Stromal cell of bone marrow (primary cell): ENCODE data around the gene TTL.
"Not testable (repeated sequence)": the region's sequence is repeated elsewhere in the genome, so short reads cannot be mapped to it uniquely, and the experiment has no call there.

Experiments
- DNase-seq: peaks from one replicate; pipeline ENCODE4 v3.0.0-alpha.2; 2012; ENCODE audit warnings: low read depth

Gene TTL

GRCh38 chr2:112520234-112520783 is 38.4 kb downstream of the TTL start:
- no peak for DNase-seq

DNA sequence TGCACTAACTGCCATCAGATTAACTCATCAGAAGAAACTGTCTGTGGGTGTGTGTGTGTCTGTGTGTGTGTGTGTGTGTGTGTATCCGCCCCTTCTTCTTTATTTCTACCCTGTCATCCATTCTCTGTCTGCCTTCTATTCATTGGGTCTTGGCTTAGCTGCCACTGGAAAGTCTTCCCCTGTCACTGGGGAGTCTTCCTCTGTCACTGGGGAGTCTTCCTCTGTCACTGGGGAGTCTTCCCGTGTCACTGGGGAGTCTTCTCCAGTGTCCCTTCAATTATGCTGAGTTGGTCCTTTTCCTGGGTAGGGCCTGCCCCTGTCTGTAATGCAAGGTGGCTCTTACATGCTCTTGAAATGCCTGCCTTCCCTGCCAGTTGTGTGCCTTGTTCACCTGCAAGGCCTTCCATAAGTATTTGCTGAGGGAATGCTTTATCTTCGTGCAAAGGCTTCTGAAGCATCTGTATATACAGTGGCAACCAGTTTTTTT is 41.4 kb downstream of the TTL start:
- DNase-seq = no peak

- DNase-seq = not testable (repeated sequence)
Observed at GRCh38 chr2:112524276-112524675, 42.3 kb downstream of the TTL start.

- DNase-seq = no peak
Observed at GRCh38 chr2:112528541-112528940, 46.6 kb downstream of the TTL start.

DNA sequence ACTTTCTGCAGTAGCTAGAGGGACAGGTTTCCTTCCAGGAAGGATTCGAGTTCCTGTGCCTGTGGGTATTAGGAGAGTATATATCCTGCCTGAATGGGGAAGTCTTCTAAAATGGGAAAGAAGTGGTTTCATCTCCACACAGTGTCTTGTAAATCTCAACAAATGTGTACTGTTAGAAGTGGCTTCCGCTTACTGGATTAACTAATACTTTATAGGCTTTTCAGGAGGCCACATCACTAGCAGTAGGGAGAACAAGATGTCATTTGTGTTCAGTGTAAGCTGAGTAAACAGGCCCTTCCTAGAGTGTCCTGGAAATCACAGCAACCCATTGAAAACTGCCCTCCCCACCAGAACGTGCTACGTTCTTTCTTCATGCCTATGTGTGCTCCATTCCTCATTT is 47.8 kb downstream of the TTL start:
- DNase-seq = no peak

DNA sequence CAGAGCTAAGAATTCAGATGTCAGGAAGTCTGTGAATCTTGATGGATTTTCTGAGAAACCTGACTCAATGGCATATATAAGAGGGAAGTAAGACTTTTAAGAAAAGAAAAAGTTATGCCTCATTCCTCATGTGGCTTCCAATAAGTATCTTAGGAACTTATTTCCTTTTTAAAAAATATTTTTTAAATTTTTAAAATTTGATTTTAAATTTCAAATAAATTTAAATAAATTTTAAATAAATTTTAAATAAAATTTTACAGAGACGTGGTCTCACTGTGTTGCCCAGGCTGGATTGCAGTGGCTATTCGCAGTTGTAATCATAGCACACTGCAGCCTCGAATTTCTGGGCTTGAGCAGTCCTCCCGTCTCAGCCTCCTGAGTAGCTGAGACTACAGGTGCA is 48.8 kb downstream of the TTL start:
- DNase-seq = no peak

DNA sequence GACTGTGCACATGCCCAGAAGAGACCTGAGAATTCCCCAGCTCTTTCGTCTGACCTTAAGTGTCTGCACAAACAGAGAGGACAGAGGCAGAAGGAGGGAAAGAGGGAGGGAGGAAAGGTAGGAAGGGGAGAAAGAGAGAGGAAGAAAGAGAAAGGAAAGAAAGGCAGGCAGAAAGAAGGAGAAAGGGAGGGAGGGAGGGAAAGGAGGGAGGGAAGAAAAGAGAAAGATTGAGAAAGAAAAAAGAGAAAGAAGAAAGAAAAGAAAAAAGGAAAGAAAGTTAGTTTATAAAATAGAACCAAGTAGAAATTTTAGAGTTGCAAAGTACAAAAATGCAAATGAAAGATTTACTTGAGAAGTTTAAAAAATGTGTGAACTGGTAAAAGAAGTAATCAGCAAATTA is 52.9 kb downstream of the TTL start:
- no peak for DNase-seq

GRCh38 chr2:112536665-112537064 is 54.7 kb downstream of the TTL start:
- not testable (repeated sequence) for DNase-seq

DNA sequence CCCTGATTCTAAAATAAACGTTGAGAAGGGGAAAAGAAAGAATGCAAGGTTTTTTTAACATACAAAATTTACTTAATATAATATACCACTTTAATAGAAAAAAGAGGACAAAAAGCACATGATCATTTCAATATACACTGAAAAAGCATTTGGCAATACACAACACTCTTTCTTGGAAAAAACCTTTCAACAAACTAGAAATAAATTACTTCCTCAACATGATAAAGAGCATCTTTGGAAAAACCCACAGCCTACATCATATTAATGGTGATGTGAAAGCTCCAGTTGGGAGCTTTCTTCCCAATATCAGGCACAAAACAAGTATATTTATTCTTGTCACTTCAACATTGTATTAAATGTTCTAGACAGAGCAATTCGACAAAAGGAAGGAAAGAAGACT is 57.4 kb downstream of the TTL start:
- DNase-seq = no peak

DNA sequence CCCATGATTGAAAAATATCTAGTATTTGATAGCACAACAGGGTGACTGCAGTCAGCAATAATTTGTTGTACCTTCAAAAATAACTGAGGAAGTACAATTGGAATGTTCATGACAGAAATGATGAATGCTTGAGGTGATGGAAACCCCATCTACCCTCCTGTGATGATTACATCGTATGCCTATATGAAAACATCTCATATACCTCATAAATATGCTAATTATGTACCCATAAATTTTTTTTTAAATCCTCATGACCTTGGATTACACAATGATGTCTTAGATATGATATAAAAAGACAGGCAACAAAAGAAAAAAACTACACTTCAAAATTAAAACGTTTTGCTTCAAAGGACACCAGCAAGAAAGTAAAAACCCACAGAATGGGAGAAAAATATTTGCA is 59.0 kb downstream of the TTL start:
- DNase-seq = no peak

- DNase-seq = peak; percentile 42
Observed at GRCh38 chr2:112541315-112542122, 59.6 kb downstream of the TTL start.

DNA sequence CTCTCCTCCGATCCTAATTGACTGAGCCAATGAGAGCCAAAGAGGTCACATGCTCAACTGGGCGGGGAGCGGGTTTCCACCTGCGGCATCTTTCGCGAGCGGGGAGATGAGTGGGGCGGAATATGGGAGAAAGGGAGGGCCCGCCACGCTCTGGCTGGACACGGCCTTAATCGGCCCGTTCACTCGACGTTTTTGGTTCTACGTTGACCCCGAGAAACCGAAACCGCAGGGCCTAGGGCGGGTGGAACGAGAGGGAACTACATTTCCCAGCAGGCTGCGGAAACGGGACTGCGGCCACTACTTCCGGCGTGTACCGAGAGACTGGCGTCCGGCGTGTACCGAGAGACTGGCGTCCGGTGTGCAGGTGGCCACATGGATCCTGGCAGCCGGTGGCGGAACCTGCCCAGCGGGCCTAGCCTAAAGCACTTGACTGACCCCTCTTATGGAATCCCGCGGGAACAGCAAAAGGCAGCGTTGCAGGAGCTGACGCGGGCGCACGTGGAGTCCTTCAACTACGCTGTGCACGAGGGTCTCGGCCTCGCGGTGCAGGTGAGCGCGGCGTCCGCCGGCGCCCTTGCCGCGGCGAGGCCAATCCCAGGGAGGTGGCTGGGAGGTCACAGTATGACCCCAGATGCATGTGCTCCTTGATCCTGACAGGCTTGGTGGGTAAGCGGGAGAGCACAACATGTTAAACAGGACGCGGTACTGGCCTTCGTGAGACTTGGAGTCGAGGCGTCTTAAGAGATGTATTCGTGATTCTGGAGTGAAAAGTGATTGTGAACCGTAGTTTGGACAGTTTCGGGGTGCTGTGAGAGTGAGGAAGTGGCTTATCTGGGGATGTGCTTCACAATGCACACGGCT is 60.4 kb downstream of the TTL start, which contains the start of gene POLR1B:
Gene POLR1B (plus strand): TSS at position 343 of the 861 bp plus-strand sequence. CDS start 30 bp downstream, at position 373.
- DNase-seq = peak; percentile 58

GRCh38 chr2:112542984-112543661 is 61.2 kb downstream of the TTL start:
- DNase-seq = no peak

DNA sequence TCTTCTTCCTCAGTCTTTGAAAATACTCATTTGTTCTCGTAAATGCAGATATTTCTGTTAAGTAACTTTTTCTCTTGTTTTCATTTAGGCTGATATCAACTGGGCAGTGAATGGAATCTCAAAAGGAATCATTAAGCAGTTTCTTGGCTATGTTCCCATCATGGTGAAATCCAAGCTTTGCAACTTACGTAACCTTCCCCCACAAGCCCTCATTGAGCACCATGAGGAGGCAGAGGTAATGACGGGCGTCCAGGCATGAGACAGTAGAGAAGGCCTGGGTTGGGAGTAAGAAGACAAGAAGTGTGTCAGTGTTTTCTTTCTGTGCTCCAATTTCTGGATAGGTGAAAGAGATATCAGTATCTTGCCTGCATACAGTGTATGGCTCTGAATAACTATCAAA is 65.4 kb downstream of the TTL start:
- peak; percentile 12 for DNase-seq

- no peak for DNase-seq
Observed at GRCh38 chr2:112548980-112549379, 67.0 kb downstream of the TTL start.

- DNase-seq = no peak
Observed at GRCh38 chr2:112566104-112566503, 84.1 kb downstream of the TTL start.

DNA sequence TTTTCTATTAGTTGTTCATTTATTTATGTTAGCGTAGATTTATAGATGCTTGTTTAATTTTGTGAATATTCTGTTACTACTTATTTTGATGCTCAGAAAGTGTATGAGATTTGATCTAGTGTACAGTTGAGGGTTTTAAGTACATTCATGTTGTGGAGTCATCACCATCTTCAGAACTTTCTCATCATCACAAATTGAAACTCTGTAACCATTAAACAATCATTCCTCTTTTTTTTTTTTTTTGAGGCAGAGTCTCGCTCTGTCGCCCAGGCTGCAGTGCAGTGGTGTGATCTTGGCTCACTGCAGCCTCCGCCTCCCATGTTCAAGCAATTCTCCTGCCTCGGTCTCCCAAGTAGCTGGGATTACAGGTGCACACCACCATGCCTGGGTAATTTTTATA is 84.6 kb downstream of the TTL start:
- not testable (repeated sequence) for DNase-seq

GRCh38 chr2:112572005-112572404 is 90.0 kb downstream of the TTL start:
- DNase-seq = no peak

DNA sequence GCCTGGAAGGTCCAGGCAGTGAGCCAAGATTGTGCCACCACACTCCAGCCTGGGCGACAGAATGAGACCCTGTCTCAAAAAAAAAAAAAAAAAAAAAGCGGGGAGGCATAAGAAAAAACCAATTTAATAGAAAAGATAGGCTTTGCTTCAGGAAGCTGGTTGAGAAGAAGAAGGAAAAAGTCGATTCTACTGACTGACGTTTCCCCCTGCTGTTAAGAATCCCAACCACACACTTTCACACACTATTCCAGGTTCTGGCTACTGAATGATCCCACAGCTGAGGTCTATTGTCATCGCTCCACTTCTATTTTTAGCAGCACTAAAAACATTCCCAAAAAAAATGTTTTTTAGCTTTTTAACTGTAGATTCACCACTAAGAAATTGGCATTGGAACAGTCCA is 95.8 kb downstream of the TTL start:
- DNase-seq = peak; percentile 21

DNA sequence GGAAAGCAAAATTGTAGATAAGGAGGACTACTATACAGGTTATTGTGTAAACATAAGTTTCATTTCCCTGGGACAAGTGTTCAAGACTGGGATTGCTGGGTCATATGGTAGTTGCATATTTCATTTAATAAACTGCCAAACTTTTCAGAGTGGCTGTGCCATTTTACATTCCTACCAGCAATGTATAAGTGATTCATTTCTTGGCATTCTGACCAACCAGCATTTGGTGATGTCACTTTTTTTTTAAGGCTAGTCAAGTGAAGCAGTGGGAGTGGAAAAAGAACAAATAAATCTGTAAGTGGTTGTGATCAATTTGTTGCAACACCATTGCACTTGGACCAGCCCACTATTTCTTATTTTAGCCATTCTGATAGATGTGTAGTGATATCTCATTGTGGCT is 97.3 kb downstream of the TTL start:
- peak; percentile 87 for DNase-seq

GRCh38 chr2:112580084-112580483 is 98.1 kb downstream of the TTL start:
- DNase-seq = no peak

GRCh38 chr2:112582314-112582746 is 100.4 kb downstream of the TTL start:
- DNase-seq = peak; percentile 54
